ENCODE data around the gene EBF3. TPM values are rescaled to one million over a fixed set of nuclear protein-coding genes. Genes with fewer than 3 reads are reported as not detected.

The EBF3 gene
- total and polyA plus RNA-seq, 4 experiments from 2014 or later, result not detected

DNA sequence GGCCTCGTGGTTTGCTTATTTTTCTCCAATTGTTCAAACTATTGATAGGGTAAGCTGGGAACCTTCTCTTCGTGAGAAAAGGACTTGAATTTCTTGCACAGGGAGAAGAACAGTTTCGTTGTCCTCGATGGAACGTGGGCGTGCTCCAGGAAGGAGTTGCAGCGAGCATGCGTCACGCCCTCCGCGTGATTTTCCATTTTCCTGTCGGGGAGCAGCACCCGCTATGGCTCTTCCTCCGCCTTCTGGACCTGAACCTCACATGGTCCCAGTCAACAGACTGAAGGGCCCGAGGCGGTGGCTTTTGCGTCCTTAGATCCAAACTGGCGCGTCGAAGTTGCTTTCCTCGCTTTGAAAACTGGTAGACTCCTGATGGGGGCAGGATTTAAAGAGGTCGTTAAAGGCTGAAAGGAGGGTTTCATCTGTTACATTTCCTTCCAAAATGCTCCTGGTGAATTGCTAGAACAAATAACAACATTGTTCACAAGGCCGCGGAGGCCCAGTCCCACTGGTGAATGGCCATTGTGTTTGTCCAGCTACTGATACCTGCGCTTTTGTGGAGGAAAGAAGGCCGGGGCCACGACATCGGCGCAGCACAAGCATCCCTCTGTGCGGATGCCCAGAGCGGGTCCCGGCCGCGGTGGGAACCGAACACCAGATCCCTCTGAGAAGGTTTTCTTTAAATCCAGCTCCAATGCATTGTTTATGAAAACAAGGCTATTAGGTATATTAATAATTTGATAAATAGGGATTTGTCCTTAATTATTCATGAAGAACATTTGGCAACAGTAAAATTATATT lies 75.9 kb downstream of the EBF3 start:
- H3K9me3 ChIP-seq (ENCODE audit: control insufficient read depth in 1 of 2, low read length in 2 of 2), result no peaks in the 10 kb centered on the region
- intact Hi-C loops (cut with micrococcal nuclease), result loop anchor here (5.0 kb wide), 1 partner anchor 224 kb away; the partner anchor contains the start of gene C10orf143
- ChIA-PET CTCF (ENCODE audit: partially characterized antibody) (interaction anchor here (0.8 to 2.4 kb wide), 7 partner anchors 8 to 298 kb away, joined by 3 to 14 read pairs (median 5); partner anchors contain the start of gene C10orf143), POLR2A (ENCODE audit: partially characterized antibody) (no interaction called here)
- H3K4me3 ChIP-seq (ENCODE audit: low read length in 2 of 2), result no peak overlapping the region
- H3K9me3 Mint-ChIP-seq, result no peaks in the 10 kb centered on the region
- no peaks in the 10 kb centered on the region for H3K27me3 ChIP-seq (ENCODE audit: insufficient read depth, low read length)
- H3K4me3 Mint-ChIP-seq, result no peak overlapping the region
- peaks cover 0 to 1% of the 10 kb centered on the region in 2 donors for H3K27me3 Mint-ChIP-seq
- no peaks in the 10 kb centered on the region for H3K36me3 ChIP-seq (ENCODE audit: insufficient read depth, low read length)
- H3K4me1 ChIP-seq (ENCODE audit: insufficient read depth, low read length), result no peaks in the 10 kb centered on the region
- no peak for DNase-seq
- no peaks in the 10 kb centered on the region for H3K4me1 Mint-ChIP-seq
- no peaks in the 10 kb centered on the region for H3K36me3 Mint-ChIP-seq
- no peak overlapping the region for H3K27ac Mint-ChIP-seq
- H3K27ac ChIP-seq (ENCODE audit: low read depth, low read length), result no peak overlapping the region

DNA sequence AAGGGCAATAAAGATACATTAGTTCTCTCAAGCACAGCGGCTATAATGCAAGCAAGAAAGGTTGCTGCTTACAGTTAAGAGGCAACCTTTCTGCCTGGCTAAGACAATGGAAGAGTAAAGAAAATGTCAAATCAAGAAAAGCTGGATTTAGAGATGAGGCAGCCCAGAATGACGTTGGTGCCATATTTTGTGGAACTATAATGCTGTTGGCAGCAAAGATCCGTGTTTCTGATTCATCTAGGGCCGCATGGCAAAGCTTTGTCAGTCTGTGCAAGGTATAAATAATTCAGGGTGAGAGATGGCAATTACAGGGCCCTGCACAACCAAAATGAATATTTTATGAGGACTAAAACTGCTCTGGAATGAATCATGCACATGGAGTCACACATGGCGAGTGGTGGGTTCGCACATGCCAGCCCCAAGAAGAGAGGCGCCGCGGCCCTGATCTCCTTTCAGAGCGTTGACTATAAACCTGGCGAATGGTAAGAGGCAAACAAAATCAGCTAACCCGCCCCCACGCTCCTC lies 76.6 kb downstream of the EBF3 start:
- H3K27me3 Mint-ChIP-seq, result peaks cover 1 to 3% of the 10 kb centered on the region in 2 donors
- H3K36me3 Mint-ChIP-seq, result no peaks in the 10 kb centered on the region
- Histone ChIP-seq H3K4me1 (ENCODE audit: insufficient read depth, low read length) (no peaks in the 10 kb centered on the region), H3K9me3 (ENCODE audit: control insufficient read depth in 1 of 2, low read length in 2 of 2) (no peaks in the 10 kb centered on the region), H3K27me3 (ENCODE audit: insufficient read depth, low read length) (no peaks in the 10 kb centered on the region), H3K4me3 (ENCODE audit: low read length in 2 of 2) (no peak overlapping the region), H3K36me3 (ENCODE audit: insufficient read depth, low read length) (no peaks in the 10 kb centered on the region), H3K27ac (ENCODE audit: low read depth, low read length) (no peak overlapping the region)
- peaks cover 0 to 2% (median 0%) of the 10 kb centered on the region in 8 donors for H3K9me3 Mint-ChIP-seq
- ChIA-PET POLR2A (ENCODE audit: partially characterized antibody) (no interaction called here), CTCF (ENCODE audit: partially characterized antibody) (interaction anchor here (1.2 to 2.4 kb wide), 2 partner anchors 11 to 223 kb away, joined by 3 to 7 read pairs; partner anchors contain the start of gene C10orf143)
- no peak overlapping the region for H3K27ac Mint-ChIP-seq
- intact Hi-C loops (cut with micrococcal nuclease), result loop anchor here (5.0 kb wide), 1 partner anchor 225 kb away; the partner anchor contains the start of gene C10orf143
- no peak for DNase-seq
- no peaks in the 10 kb centered on the region for H3K4me1 Mint-ChIP-seq
- H3K4me3 Mint-ChIP-seq, result no peak overlapping the region

DNA sequence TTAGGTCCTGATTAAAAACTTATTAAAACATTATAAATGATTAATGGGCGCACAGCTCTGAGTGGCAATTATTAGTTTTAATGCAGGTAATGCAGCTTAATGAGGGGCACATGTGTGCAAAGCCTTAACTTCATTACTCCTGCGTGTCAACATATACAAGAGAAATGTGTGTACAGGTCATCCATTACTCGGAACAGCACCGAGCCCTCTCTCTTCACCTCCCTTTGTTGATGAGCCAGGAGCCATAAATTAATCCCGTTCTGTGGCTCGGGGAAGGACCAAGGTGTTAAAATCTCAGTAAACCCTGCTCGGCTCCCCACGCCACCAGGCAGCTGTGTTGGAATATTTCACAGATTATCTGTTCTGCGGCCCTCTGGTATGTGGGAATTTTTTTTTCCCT lies 77.8 kb downstream of the EBF3 start:
- H3K36me3 ChIP-seq (ENCODE audit: insufficient read depth, low read length), result no peaks in the 10 kb centered on the region
- H3K4me1 ChIP-seq (ENCODE audit: insufficient read depth, low read length), result no peaks in the 10 kb centered on the region
- H3K27ac Mint-ChIP-seq, result no peak overlapping the region
- H3K9me3 ChIP-seq (ENCODE audit: control insufficient read depth in 1 of 2, low read length in 2 of 2), result no peaks in the 10 kb centered on the region
- H3K4me3 ChIP-seq (ENCODE audit: low read length in 2 of 2), result no peak overlapping the region
- intact Hi-C loops (cut with micrococcal nuclease), result loop anchor here (5.0 kb wide), 1 partner anchor 226 kb away; the partner anchor contains the start of gene C10orf143
- ChIA-PET POLR2A (ENCODE audit: partially characterized antibody) (no interaction called here), CTCF (ENCODE audit: partially characterized antibody) (interaction anchor here (1.2 kb wide), 1 partner anchor 9 kb away, joined by 5 read pairs; no protein-coding TSS in a partner anchor)
- H3K27ac ChIP-seq (ENCODE audit: low read depth, low read length), result no peak overlapping the region
- no peaks in the 10 kb centered on the region for H3K4me1 Mint-ChIP-seq
- no peaks in the 10 kb centered on the region for H3K27me3 ChIP-seq (ENCODE audit: insufficient read depth, low read length)
- H3K4me3 Mint-ChIP-seq, result no peak overlapping the region
- H3K36me3 Mint-ChIP-seq, result no peaks in the 10 kb centered on the region
- H3K9me3 Mint-ChIP-seq, result peaks cover 0 to 2% (median 0%) of the 10 kb centered on the region in 8 donors
- no peak for DNase-seq
- peaks cover 1 to 3% of the 10 kb centered on the region in 2 donors for H3K27me3 Mint-ChIP-seq

DNA sequence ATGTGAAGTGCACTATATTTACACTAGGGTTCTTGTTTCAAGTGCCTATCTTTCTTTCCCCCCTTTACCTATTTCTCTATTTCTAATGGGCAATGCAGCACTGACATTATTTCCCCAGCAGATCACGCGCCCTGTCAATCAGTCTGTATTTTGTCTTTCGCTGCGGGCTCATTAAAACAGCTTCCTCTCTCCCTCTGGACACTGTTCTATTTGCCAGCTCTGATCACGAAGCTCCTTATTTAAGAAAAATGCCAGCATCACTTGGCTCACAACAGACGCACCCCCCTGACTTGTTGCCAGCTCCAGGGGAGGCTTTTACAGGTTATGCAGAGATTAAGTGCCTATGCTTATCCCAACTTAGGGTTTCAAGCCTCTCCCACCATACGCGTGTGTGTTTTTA lies 78.5 kb downstream of the EBF3 start:
- intact Hi-C loops (cut with micrococcal nuclease), result loop anchor here (5.0 kb wide), 1 partner anchor 227 kb away; the partner anchor contains the start of gene C10orf143
- Mint-ChIP-seq H3K4me1 (no peaks in the 10 kb centered on the region), H3K4me3 (no peak overlapping the region), H3K27ac (no peak overlapping the region), H3K9me3 (peaks cover 0 to 2% (median 0%) of the 10 kb centered on the region in 8 donors), H3K36me3 (no peaks in the 10 kb centered on the region), H3K27me3 (peaks cover 2 to 3% of the 10 kb centered on the region in 2 donors)
- CTCF ChIA-PET (ENCODE audit: partially characterized antibody), result interaction anchor here (1.0 to 2.2 kb wide), 3 partner anchors 9 to 294 kb away, joined by 3 to 7 read pairs (median 5); no protein-coding TSS in a partner anchor
- H3K27ac ChIP-seq (ENCODE audit: low read depth, low read length), result no peak overlapping the region
- H3K27me3 ChIP-seq (ENCODE audit: insufficient read depth, low read length), result no peaks in the 10 kb centered on the region
- no peak overlapping the region for H3K4me3 ChIP-seq (ENCODE audit: low read length in 2 of 2)
- H3K4me1 ChIP-seq (ENCODE audit: insufficient read depth, low read length), result no peaks in the 10 kb centered on the region
- no peaks in the 10 kb centered on the region for H3K36me3 ChIP-seq (ENCODE audit: insufficient read depth, low read length)
- no peak for DNase-seq
- H3K9me3 ChIP-seq (ENCODE audit: control insufficient read depth in 1 of 2, low read length in 2 of 2), result no peaks in the 10 kb centered on the region
- POLR2A ChIA-PET (ENCODE audit: partially characterized antibody), result no interaction called here

DNA sequence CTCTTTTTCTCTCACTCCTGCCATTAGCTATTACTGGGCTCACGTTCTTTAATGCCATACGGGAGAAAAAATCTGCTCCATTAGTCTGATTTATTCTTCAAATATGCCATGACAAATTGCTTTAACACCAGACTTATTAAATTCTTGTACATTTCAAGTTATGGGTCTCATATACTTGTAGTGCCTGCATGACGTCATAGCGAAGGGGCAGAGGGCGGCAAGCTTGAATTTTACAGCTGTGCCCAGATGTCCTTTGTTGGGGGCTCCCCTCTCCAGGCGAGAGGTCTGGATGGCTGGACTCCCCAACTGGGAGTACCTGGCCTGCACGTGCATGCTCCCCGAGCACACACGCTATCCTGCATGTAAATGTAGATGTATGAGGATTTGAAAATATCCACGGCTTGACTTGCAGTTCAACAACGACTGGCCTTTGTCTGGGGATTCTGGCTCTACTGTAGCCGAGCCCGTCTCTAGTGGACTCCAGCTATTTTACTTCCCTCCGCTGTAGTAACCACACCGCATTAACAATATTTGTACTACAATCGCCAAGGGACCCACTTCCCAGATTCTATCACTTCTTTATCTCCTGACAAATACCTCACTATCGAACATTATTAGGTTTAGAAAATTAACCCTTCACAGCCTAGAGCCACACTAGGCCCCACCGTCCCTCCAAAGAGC lies 79.5 kb downstream of the EBF3 start:
- no peaks in the 10 kb centered on the region for H3K36me3 Mint-ChIP-seq
- CTCF ChIA-PET (ENCODE audit: partially characterized antibody), result interaction anchor here (2.2 kb wide), 1 partner anchor 11 kb away, joined by 7 read pairs; no protein-coding TSS in a partner anchor
- no peaks in the 10 kb centered on the region for H3K4me1 Mint-ChIP-seq
- Histone ChIP-seq H3K9me3 (ENCODE audit: control insufficient read depth in 1 of 2, low read length in 2 of 2) (no peaks in the 10 kb centered on the region), H3K27me3 (ENCODE audit: insufficient read depth, low read length) (no peaks in the 10 kb centered on the region), H3K27ac (ENCODE audit: low read depth, low read length) (no peak overlapping the region), H3K4me3 (ENCODE audit: low read length in 2 of 2) (no peak overlapping the region), H3K4me1 (ENCODE audit: insufficient read depth, low read length) (no peaks in the 10 kb centered on the region), H3K36me3 (ENCODE audit: insufficient read depth, low read length) (no peaks in the 10 kb centered on the region)
- intact Hi-C loops (cut with micrococcal nuclease), result loop anchor here (5.0 kb wide), 1 partner anchor 228 kb away; the partner anchor contains the start of gene C10orf143
- POLR2A ChIA-PET (ENCODE audit: partially characterized antibody), result no interaction called here
- DNase-seq, result no peak
- H3K9me3 Mint-ChIP-seq, result peaks cover 0 to 2% (median 0%) of the 10 kb centered on the region in 8 donors
- H3K27ac Mint-ChIP-seq, result no peak overlapping the region
- no peak overlapping the region for H3K4me3 Mint-ChIP-seq
- H3K27me3 Mint-ChIP-seq, result peaks cover 5 to 7% of the 10 kb centered on the region in 2 donors

DNA sequence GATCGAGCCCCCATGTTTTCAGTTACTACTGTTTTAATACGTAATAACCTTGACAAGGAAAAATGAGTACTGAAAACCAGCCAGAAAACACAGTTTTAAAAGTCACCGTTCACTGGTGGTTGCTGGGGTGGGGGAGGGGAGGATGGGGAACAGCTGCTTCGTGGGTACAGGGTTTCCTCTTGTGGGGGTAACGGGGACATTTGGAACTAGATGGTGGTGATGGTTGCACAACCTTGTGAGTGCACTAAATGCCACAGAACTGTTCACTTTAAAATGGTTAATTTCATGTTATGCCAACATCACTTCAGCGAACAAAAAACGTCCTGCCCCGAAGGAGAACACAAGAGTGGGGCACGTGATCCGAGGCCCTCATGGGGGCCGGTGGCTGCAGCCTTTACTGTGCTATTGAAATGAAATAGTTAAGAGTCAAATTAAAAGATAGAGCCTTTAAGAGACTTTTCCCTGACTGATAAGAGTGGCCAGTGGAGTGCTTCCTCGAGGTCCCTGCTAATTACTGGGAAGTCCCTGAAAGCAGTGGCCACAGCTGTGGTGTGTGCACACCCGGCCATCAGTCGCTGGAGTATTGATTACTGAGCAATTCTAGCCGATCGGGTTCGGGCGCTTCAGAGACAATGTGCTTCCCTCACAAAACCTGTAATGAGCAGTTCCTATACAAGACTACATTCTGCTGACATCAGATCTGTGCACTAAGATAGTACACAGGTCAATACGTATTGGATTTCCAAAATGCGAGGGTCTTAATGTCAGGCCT lies 80.3 kb downstream of the EBF3 start:
- no peaks in the 10 kb centered on the region for H3K36me3 ChIP-seq (ENCODE audit: insufficient read depth, low read length)
- H3K27ac ChIP-seq (ENCODE audit: low read depth, low read length), result no peak overlapping the region
- no peak overlapping the region for H3K4me3 ChIP-seq (ENCODE audit: low read length in 2 of 2)
- ChIA-PET POLR2A (ENCODE audit: partially characterized antibody) (no interaction called here), CTCF (ENCODE audit: partially characterized antibody) (interaction anchor here (1.3 to 2.2 kb wide), 2 partner anchors 9 to 12 kb away, joined by 3 to 7 read pairs; no protein-coding TSS in a partner anchor)
- no peaks in the 10 kb centered on the region for H3K36me3 Mint-ChIP-seq
- no peaks in the 10 kb centered on the region for H3K4me1 ChIP-seq (ENCODE audit: insufficient read depth, low read length)
- intact Hi-C loops (cut with micrococcal nuclease), result no loop called here
- no peaks in the 10 kb centered on the region for H3K27me3 ChIP-seq (ENCODE audit: insufficient read depth, low read length)
- H3K4me3 Mint-ChIP-seq, result no peak overlapping the region
- H3K9me3 ChIP-seq (ENCODE audit: control insufficient read depth in 1 of 2, low read length in 2 of 2), result no peaks in the 10 kb centered on the region
- peaks cover 0 to 2% (median 0%) of the 10 kb centered on the region in 8 donors for H3K9me3 Mint-ChIP-seq
- H3K4me1 Mint-ChIP-seq, result no peaks in the 10 kb centered on the region
- DNase-seq, result no peak
- peaks cover 5 to 8% of the 10 kb centered on the region in 2 donors for H3K27me3 Mint-ChIP-seq
- H3K27ac Mint-ChIP-seq, result no peak overlapping the region
